ENCODE measurements around the gene PSMD8.

GRCh38 chr19:38417146-38417543, 42.8 kb downstream of the PSMD8 start:
- TF ChIP-seq CTCF (IDR thresholded peaks at IDR 0.05; ENCODE audit: insufficient read depth, low read length, poor library complexity, severe bottlenecking), result no peak
- no peak for TF ChIP-seq EZH2phosphoT487 (conservative IDR thresholded peaks at IDR 0.05; ENCODE audit: low read length)

Data from SU-DHL-6 (cell line).